Ishikawa (cell line): Measurements from ENCODE around the gene PCDH9.

Experiments used
- CEBPB ChIP-seq: IDR thresholded peaks from 2 replicates; pipeline ENCODE4 v1.6.1; 2012
- FOXM1 ChIP-seq: IDR thresholded peaks from 2 replicates; pipeline ENCODE4 v1.6.1; 2012; ENCODE audit warnings: low read depth, borderline replicate concordance
- MAX ChIP-seq: IDR thresholded peaks from 2 replicates; pipeline ENCODE4 v1.6.1; 2012
- REST ChIP-seq: IDR thresholded peaks from 2 replicates; pipeline ENCODE4 v1.6.1; 2012; ENCODE audit warnings: low read depth, mild to moderate bottlenecking
- TAF1 ChIP-seq: IDR thresholded peaks from 2 replicates; pipeline ENCODE4 v1.6.1; 2012; ENCODE audit warnings: low read depth, mild to moderate bottlenecking
- ZBTB7A ChIP-seq: IDR thresholded peaks from 2 replicates; pipeline ENCODE4 v1.6.1; 2012; ENCODE audit warnings: low read depth

GRCh38 chr13:66567899-66568612, 662.1 kb downstream of the PCDH9 start:
- no peak for TF ChIP-seq TAF1
- TF ChIP-seq REST, result no peak
- no peak for TF ChIP-seq MAX
- no peak for TF ChIP-seq CEBPB
- no peak for TF ChIP-seq ZBTB7A
- no peak for TF ChIP-seq FOXM1
